K562 (cell line): ENCODE measurements around the gene TMEM135. TPM values are rescaled to one million over a fixed set of nuclear protein-coding genes. Genes with fewer than 3 reads are reported as not detected.
A peak's percentile ranks its signal among the peaks of the same experiment; 100 is the strongest.

ENCODE experiments used
- ATAC-seq: fragments of 200-7000 bp; cut with Tn5 transposase; 3 replicates; pipeline ENCODE4 v1.9.1; 2020; ENCODE audit warnings: moderate library complexity
- BruUV-seq: library from RNA; stranded (reverse); fragments of 400-500 nt; replicated peaks from 2 replicates; lab custom pipeline; 2021; lab: Mats Ljungman, UMichigan
- CTCF ChIA-PET: fragments of 300-600 bp; formaldehyde crosslinking; extraction: SDS; loops from one replicate; lab custom pipeline; 2021; ENCODE audit warnings: low intra/inter-chr PET ratio; lab: Yijun Ruan, JAX
- POLR2A ChIA-PET: fragments of 300-600, 350-650 bp; sonication (Branson Sonifier 250); formaldehyde crosslinking; extraction: SDS; loops from one replicate; lab custom pipeline; 2021; ENCODE audit warnings: antibody characterized with exemption, inconsistent platforms; lab: Yijun Ruan, JAX
- DNase-seq, 4 experiments: peaks; one replicate each; pipeline versions ENCODE4 v3.0.0 to v3.0.0-alpha.2; 2011 to 2018; ENCODE audit warnings: low spot score in 3 of 4, mixed read lengths in 3 of 4; ENCODE audit errors: extremely low read depth in 1 of 4
- FAIRE-seq: peaks from 2 replicates; lab custom pipeline; 2011; peaks lifted over from hg19 to GRCh38; lab: Jason Lieb, UNC
- H2AFZ ChIP-seq: 2 replicates; pipeline ENCODE4 v1.6.0; 2011; ENCODE audit warnings: low read depth, low read length, control low read depth, inconsistent platforms
- H3K27ac ChIP-seq: fragments of 200-600 bp; 3 replicates; pipeline ENCODE4 v1.8.0; 2011; ENCODE audit warnings: low read depth, mild to moderate bottlenecking, control low read depth, inconsistent platforms, low read length, moderate library complexity, mixed read lengths; ENCODE audit errors: extremely low read depth
- H3K27me3 ChIP-seq, 2 experiments: fragments of 300-600 bp in 1 of 2; 2 replicates in 1 of 2; 3 replicates in 1 of 2; pipeline versions ENCODE4 v1.6.0 to v1.8.0; 2011; ENCODE audit warnings: inconsistent platforms in 2 of 2, low read length in 2 of 2, mild to moderate bottlenecking in 1 of 2, mixed read lengths in 1 of 2, moderate library complexity in 1 of 2; ENCODE audit not compliant: control insufficient read depth in 2 of 2, insufficient read depth in 2 of 2
- H3K36me3 ChIP-seq: fragments of 300-600 bp; 3 replicates; pipeline ENCODE4 v1.8.0; 2011; ENCODE audit warnings: mild to moderate bottlenecking, low read length, inconsistent platforms; ENCODE audit not compliant: control insufficient read depth, insufficient read depth
- H3K4me1 ChIP-seq, 2 experiments: fragments of 200-600 bp in 1 of 2; replicated peaks in 1 of 2; 2 replicates in 1 of 2; 3 replicates in 1 of 2; pipeline versions ENCODE4 v1.5.1 to v1.8.0; 2011; ENCODE audit warnings: inconsistent platforms in 2 of 2, low read length in 2 of 2, mild to moderate bottlenecking in 1 of 2, mixed read lengths in 1 of 2, moderate library complexity in 1 of 2; ENCODE audit not compliant: control insufficient read depth in 2 of 2, insufficient read depth in 2 of 2
- H3K4me2 ChIP-seq: 2 replicates; pipeline ENCODE4 v1.6.1; 2011; ENCODE audit warnings: low read length, control low read depth, inconsistent platforms, mixed read lengths; ENCODE audit not compliant: insufficient read depth
- H3K4me3 ChIP-seq: fragments of 200-600 bp; sonication (generic), shearing (Covaris generic); 2 replicates; pipeline ENCODE4 v1.5.1; 2016; ENCODE audit warnings: control low read depth, inconsistent platforms
- H3K79me2 ChIP-seq: fragments of 200-600 bp; 3 replicates; pipeline ENCODE4 v1.8.0; 2011; ENCODE audit warnings: low read length, inconsistent platforms; ENCODE audit not compliant: control insufficient read depth, insufficient read depth
- H3K9ac ChIP-seq, 2 experiments: 2 replicates each; pipeline versions ENCODE4 v1.6.0 to v1.6.1; 2011; ENCODE audit warnings: low read depth in 2 of 2, low read length in 2 of 2, control low read depth in 1 of 2, inconsistent platforms in 1 of 2, mild to moderate bottlenecking in 1 of 2, mixed read lengths in 1 of 2; ENCODE audit not compliant: insufficient read depth in 1 of 2
- H3K9me1 ChIP-seq: one replicate; pipeline ENCODE4 v1.6.0; 2011; ENCODE audit warnings: inconsistent platforms, mild to moderate bottlenecking, low read length, moderate library complexity; ENCODE audit not compliant: control insufficient read depth, insufficient read depth
- H3K9me3 ChIP-seq: replicated peaks from 2 replicates; pipeline ENCODE4 v1.5.1; 2011; ENCODE audit warnings: low read depth, low read length, inconsistent platforms; ENCODE audit not compliant: control insufficient read depth, insufficient read depth
- H4K20me1 ChIP-seq: replicated peaks from 2 replicates; pipeline ENCODE4 v1.6.1; 2011; ENCODE audit warnings: low read length, inconsistent platforms, mixed read lengths; ENCODE audit not compliant: control insufficient read depth, insufficient read depth
- ARID1B ChIP-seq: fragments of 450-650 bp; IDR thresholded peaks from 2 replicates; pipeline ENCODE4 v1.6.1; 2016; ENCODE audit warnings: antibody characterized with exemption, mild to moderate bottlenecking, inconsistent platforms
- GABPB1 ChIP-seq: sonication (generic); formaldehyde crosslinking; IDR thresholded peaks from 2 replicates; pipeline ENCODE4 v1.8.0; 2022; ENCODE audit warnings: mild to moderate bottlenecking, missing genetic modification reagents
- HNRNPH1 ChIP-seq: fragments of 200-400 bp; formaldehyde crosslinking; optimal IDR thresholded peaks from 2 replicates; pipeline ENCODE3; 2017; ENCODE audit warnings: low read depth, mild to moderate bottlenecking, low read length, moderate library complexity
- MED1 ChIP-seq: sonication (generic); formaldehyde crosslinking; IDR thresholded peaks from 2 replicates; pipeline ENCODE4 v1.8.1; 2023; ENCODE audit warnings: missing genetic modification reagents, borderline replicate concordance
- RAD21 ChIP-seq, 2 experiments: fragments of 250-450 bp in 1 of 2; fragments of 450-650 bp in 1 of 2; sonication (Bioruptor Pico) in 1 of 2; formaldehyde crosslinking in 1 of 2; IDR thresholded peaks in 1 of 2; conservative IDR thresholded peaks in 1 of 2; 2 replicates each; pipeline versions ENCODE4 v1.4.0 to v1.8.0; 2020 to 2022; ENCODE audit warnings: mild to moderate bottlenecking in 2 of 2, moderate library complexity in 1 of 2
- SMAD2 ChIP-seq: fragments of 150-350 bp; IDR thresholded peaks from 2 replicates; pipeline ENCODE4 v1.6.1; 2014; ENCODE audit warnings: low read depth, mild to moderate bottlenecking, low read length
- ZFP91 ChIP-seq: sonication (generic); formaldehyde crosslinking; IDR thresholded peaks from 2 replicates; pipeline ENCODE4 v1.8.0; 2022; ENCODE audit warnings: mild to moderate bottlenecking, missing genetic modification reagents
- ZNF384 ChIP-seq: IDR thresholded peaks from 2 replicates; pipeline ENCODE4 v1.6.1; 2012; ENCODE audit warnings: low read depth, low read length, improper control_type of control experiment
- WGBS: fragments of 100-300 bp; shearing (Covaris generic); methylation state at CpG from one replicate; pipeline ENCODE4 v1.1.6; 2016; ENCODE audit warnings: low coverage, mixed read lengths; ENCODE audit not compliant: insufficient coverage; ENCODE audit errors: missing lambda C conversion rate; 5-methylcytosine and 5-hydroxymethylcytosine counted together
- in situ Hi-C: fragments of 300-500 bp; cut with MboI; formaldehyde crosslinking; loops from 4 replicates; pipeline ENCODE4 v1.15.0; 2018; ENCODE audit warnings: inconsistent platforms, mixed read lengths
- intact Hi-C: fragments of 100-400 bp; cut with micrococcal nuclease; formaldehyde crosslinking; loops from 2 replicates; pipeline ENCODE4 v1.14.2; 2022
- polyA plus RNA-seq, 8 experiments: library from polyadenylated mRNA; depleted of rRNA in 4 of 8; stranded (reverse) in 5 of 8; unstranded in 3 of 8; fragments of >200 nt; fragmentation: Nextera tagmentation in 2 of 8; fragmentation: Illumina TruSeq in 1 of 8; extraction: Ambion mirVana in 2 of 8; extraction: Trizol in 1 of 8; gene quantifications; 2 replicates each; pipeline versions ENCODE4 v1.2.1 to v1.2.3, GENCODE V29; 2011 to 2014; ENCODE audit warnings: inconsistent platforms in 1 of 8, missing spikeins in 1 of 8
- total RNA-seq, 7 experiments: library from RNA; depleted of rRNA in 6 of 7; stranded (reverse); fragments of >200 nt in 6 of 7; fragmentation: Illumina TruSeq in 2 of 7; extraction: Trizol in 2 of 7; gene quantifications; 2 replicates each; pipeline versions ENCODE4 v1.2.1 to v1.2.3, GENCODE V29; 2011 to 2021; ENCODE audit warnings: low replicate concordance in 1 of 7
- TF ChIP-seq, protein P1 (sequence below): sonication (generic); formaldehyde crosslinking; IDR thresholded peaks from 2 replicates; pipeline ENCODE4 v1.4.0; 2020; ENCODE audit warnings: mild to moderate bottlenecking, missing genetic modification reagents
- TF ChIP-seq, protein P2 (sequence below): fragments of 250-450 bp; sonication (Bioruptor Pico); IDR thresholded peaks from 2 replicates; pipeline ENCODE4 v1.9.0; 2021; ENCODE audit warnings: mild to moderate bottlenecking
- TF ChIP-seq, protein P3 (sequence below), 2 experiments: fragments of 450-650 bp; IDR thresholded peaks; 2 replicates each; pipeline ENCODE4 v1.6.1; 2016

The TMEM135 gene
- total and polyA plus RNA-seq, 9 of the 15 experiments (the other 6 are each of a cell fraction or from before 2014, with no cell fraction given): 17.3 to 53.6 (median 24.9) TPM

DNA sequence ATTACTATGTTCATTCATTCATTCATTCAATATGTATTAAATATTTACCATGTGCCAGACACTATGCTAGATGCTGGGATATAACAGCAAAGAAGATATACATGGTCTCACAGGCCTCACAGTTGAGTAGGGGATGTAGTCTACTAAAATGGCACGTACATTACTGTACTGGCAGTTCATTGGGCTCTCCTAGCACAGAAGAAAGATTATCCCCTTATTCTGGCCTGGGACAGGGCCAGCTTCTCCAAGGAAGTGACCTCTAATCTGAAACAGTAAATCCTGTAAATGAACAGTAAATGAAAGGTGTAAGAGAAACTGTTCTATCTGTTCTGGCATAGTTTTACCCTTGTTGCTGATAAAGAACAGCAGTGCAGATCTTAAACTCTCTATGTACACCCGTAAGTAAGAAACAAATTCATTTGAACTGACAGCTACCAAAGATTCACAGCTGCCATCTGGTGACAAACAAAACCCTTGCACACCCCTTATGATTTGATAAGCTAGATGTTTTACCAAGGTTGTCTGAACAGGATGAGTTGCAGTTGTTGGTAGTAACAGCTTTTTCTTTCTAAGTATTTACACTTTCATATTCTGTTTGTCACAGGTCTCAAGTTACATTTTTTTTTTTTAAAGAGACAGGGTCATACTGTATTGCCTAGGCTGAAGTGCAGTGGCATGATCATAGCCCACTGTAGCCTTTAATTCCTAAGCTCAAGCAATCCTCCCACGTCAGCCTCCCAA is 263.1 kb downstream of the TMEM135 start (continued):
- TF ChIP-seq ARID1B (peak; percentile 16; the same call in 1 of the 2 replicates), ZFP91 (peak; percentile 89), RAD21 (CRISPR knock-in tag; conservative IDR thresholded peaks at IDR 0.05 in 1 of 2, IDR thresholded peaks at IDR 0.05 in 1 of 2) (peak in 1 of 2 experiments; percentile 35; a peak in 1 of 4 replicates), ZNF384 (peak; percentile 90)

GRCh38 chr11:87301785-87302540 is 264.2 kb downstream of the TMEM135 start:
- Histone ChIP-seq H2AFZ (no peak overlapping the region), H3K4me1 (peaks cover 0 to 16% of the 10 kb centered on the region in 2 experiments; a peak in 3 of 5 replicates), H3K9me1 (no peaks in the 10 kb centered on the region), H3K4me3 (no peak overlapping the region), H3K27me3 (no peaks in the 10 kb centered on the region), H3K27ac (no peak overlapping the region), H3K4me2 (no peak overlapping the region), H3K79me2 (no peaks in the 10 kb centered on the region), H4K20me1 (no peaks in the 10 kb centered on the region; the same call in 1 of the 2 replicates), H3K9ac (no peak overlapping the region), H3K36me3 (peaks cover 2% of the 10 kb centered on the region; the same call in 2 of the 3 replicates), H3K9me3 (no peaks in the 10 kb centered on the region)
- no TSS peak for BruUV-seq
- 27% methylated on average over 2 of the region's 2 CpGs for WGBS
- ChIA-PET CTCF (no interaction called here), POLR2A (interaction anchor here (0.9 kb wide), 1 partner anchor 349 kb away, joined by 3 read pairs; no protein-coding TSS in a partner anchor)
- no peak for FAIRE-seq
- no peak for DNase-seq
- in situ Hi-C loops (loop anchor here (5.0 kb wide), 1 partner anchor 360 kb away; no protein-coding TSS in a partner anchor), intact Hi-C loops (no loop called here)
- no peak for ATAC-seq
- no peak for TF ChIP-seq MED1 (CRISPR knock-in tag)
- TF ChIP-seq, protein P1, sequence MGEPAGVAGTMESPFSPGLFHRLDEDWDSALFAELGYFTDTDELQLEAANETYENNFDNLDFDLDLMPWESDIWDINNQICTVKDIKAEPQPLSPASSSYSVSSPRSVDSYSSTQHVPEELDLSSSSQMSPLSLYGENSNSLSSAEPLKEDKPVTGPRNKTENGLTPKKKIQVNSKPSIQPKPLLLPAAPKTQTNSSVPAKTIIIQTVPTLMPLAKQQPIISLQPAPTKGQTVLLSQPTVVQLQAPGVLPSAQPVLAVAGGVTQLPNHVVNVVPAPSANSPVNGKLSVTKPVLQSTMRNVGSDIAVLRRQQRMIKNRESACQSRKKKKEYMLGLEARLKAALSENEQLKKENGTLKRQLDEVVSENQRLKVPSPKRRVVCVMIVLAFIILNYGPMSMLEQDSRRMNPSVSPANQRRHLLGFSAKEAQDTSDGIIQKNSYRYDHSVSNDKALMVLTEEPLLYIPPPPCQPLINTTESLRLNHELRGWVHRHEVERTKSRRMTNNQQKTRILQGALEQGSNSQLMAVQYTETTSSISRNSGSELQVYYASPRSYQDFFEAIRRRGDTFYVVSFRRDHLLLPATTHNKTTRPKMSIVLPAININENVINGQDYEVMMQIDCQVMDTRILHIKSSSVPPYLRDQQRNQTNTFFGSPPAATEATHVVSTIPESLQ (CRISPR knock-in tag): no peak
- TF ChIP-seq, protein P2, sequence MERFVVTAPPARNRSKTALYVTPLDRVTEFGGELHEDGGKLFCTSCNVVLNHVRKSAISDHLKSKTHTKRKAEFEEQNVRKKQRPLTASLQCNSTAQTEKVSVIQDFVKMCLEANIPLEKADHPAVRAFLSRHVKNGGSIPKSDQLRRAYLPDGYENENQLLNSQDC (CRISPR knock-in tag): no peak
- TF ChIP-seq GABPB1 (CRISPR knock-in tag): no peak
- TF ChIP-seq, protein P3, sequence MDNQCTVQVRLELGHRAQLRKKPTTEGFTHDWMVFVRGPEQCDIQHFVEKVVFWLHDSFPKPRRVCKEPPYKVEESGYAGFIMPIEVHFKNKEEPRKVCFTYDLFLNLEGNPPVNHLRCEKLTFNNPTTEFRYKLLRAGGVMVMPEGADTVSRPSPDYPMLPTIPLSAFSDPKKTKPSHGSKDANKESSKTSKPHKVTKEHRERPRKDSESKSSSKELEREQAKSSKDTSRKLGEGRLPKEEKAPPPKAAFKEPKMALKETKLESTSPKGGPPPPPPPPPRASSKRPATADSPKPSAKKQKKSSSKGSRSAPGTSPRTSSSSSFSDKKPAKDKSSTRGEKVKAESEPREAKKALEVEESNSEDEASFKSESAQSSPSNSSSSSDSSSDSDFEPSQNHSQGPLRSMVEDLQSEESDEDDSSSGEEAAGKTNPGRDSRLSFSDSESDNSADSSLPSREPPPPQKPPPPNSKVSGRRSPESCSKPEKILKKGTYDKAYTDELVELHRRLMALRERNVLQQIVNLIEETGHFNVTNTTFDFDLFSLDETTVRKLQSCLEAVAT (IDR thresholded peaks at IDR 0.05): no peak
- TF ChIP-seq HNRNPH1: no peak
- TF ChIP-seq SMAD2: no peak
